Measurements from ENCODE around the gene DMD.

DNA sequence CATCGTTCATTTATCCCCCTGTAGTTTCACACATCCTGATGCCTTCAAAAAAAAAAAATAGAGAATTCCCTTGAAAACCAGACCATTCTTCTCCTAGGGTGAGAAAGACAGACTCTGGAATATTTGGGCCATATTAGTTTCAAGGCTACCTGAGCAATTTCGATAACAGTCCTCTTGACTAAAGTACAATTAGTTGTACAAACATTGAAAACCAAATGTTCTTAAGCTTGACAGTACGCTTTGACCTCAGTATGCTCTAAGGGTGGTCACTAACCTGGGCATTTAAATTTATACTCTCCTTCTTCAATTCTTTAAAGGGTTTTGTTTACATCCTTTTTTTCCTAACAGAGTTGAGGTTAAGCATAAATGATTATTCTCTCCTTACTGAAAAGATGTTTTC is 1774.9 kb downstream of the DMD start:
- TF ChIP-seq POLR2AphosphoS5 (IDR thresholded peaks at IDR 0.05; ENCODE audit: borderline replicate concordance, low read depth, low read length) (no peak), EZH2 (IDR thresholded peaks at IDR 0.05) (no peak), FOXP2 (optimal IDR thresholded peaks at IDR 0.05; ENCODE audit: control extremely low read depth, extremely low read length, insufficient read depth) (no peak)
